GM12878 (cell line): ENCODE measurements around the gene ACTR5. TPM values are rescaled to one million over a fixed set of nuclear protein-coding genes. Genes with fewer than 3 reads are reported as not detected.

Experiments
- ATAC-seq: fragments of 200-7000 bp; cut with Tn5 transposase; 3 replicates; pipeline ENCODE4 v1.9.1; 2020; ENCODE audit warnings: mild to moderate bottlenecking, moderate library complexity
- BruUV-seq: library from RNA; stranded (reverse); fragments of 400-500 nt; replicated peaks from 2 replicates; lab custom pipeline; 2021; lab: Mats Ljungman, UMichigan
- CTCF ChIA-PET: fragments of 300-600 bp; sonication (Branson Sonifier 250); formaldehyde crosslinking; extraction: SDS; loops from one replicate; lab custom pipeline; 2021; ENCODE audit warnings: inconsistent platforms; lab: Yijun Ruan, JAX
- POLR2A ChIA-PET: fragments of 350-600 bp; formaldehyde crosslinking; extraction: SDS; loops from one replicate; lab custom pipeline; 2021; ENCODE audit warnings: inconsistent platforms; lab: Charles Lee
- RAD21 ChIA-PET: fragments of 300-600 bp; sonication (Branson Sonifier 250); formaldehyde crosslinking; loops from one replicate; lab custom pipeline; 2023; ENCODE audit warnings: antibody characterized with exemption; ENCODE audit not compliant: unreplicated experiment; lab: Charles Lee
- SMC1A ChIA-PET: fragments of 300-600 bp; sonication (Branson Sonifier 250); formaldehyde crosslinking; loops from one replicate; lab custom pipeline; 2023; ENCODE audit not compliant: unreplicated experiment, uncharacterized antibody; lab: Charles Lee
- DNase-seq: peaks from one replicate; pipeline ENCODE4 v3.0.0-alpha.2; 2011; ENCODE audit warnings: low read depth, low spot score
- FAIRE-seq: peaks from 3 replicates; lab custom pipeline; 2011; peaks lifted over from hg19 to GRCh38; lab: Jason Lieb, UNC
- H2AFZ ChIP-seq: 2 replicates; pipeline ENCODE4 v1.6.0; 2011; ENCODE audit warnings: low read depth, low read length, control low read depth; ENCODE audit not compliant: control insufficient read depth
- H3K27ac ChIP-seq: 2 replicates; pipeline ENCODE4 v1.5.1; 2011; ENCODE audit warnings: control low read depth; ENCODE audit not compliant: control insufficient read depth, insufficient read depth
- H3K27me3 ChIP-seq, 2 experiments: replicated peaks in 1 of 2; 2 replicates each; pipeline versions ENCODE4 v1.6.0 to v1.6.1; 2011; ENCODE audit warnings: low read length in 1 of 2; ENCODE audit not compliant: control insufficient read depth in 2 of 2, insufficient read depth in 2 of 2
- H3K36me3 ChIP-seq, 2 experiments: 2 replicates each; pipeline ENCODE4 v1.5.1; 2011; ENCODE audit warnings: low read length in 1 of 2; ENCODE audit not compliant: control insufficient read depth in 2 of 2, insufficient read depth in 2 of 2
- H3K4me1 ChIP-seq: 2 replicates; pipeline ENCODE4 v1.6.1; 2011; ENCODE audit warnings: mild to moderate bottlenecking, low read length, moderate library complexity, mixed read lengths; ENCODE audit not compliant: control insufficient read depth, insufficient read depth
- H3K4me2 ChIP-seq: 2 replicates; pipeline ENCODE4 v1.6.0; 2011; ENCODE audit warnings: control low read depth; ENCODE audit not compliant: control insufficient read depth, insufficient read depth
- H3K4me3 ChIP-seq: fragments of 200-600 bp; sonication (generic); 2 replicates; pipeline ENCODE4 v1.5.1; 2016
- H3K79me2 ChIP-seq: 2 replicates; pipeline ENCODE4 v1.6.0; 2011; ENCODE audit warnings: low read length; ENCODE audit not compliant: control insufficient read depth, insufficient read depth
- H3K9ac ChIP-seq: 2 replicates; pipeline ENCODE4 v1.8.0; 2011; ENCODE audit warnings: low read length, control low read depth, mixed read lengths; ENCODE audit not compliant: control insufficient read depth, insufficient read depth
- H3K9me3 ChIP-seq: replicated peaks from 3 replicates; pipeline ENCODE4 v1.5.1; 2011; ENCODE audit warnings: mild to moderate bottlenecking, low read length; ENCODE audit not compliant: control insufficient read depth, insufficient read depth
- H4K20me1 ChIP-seq: 2 replicates; pipeline ENCODE4 v1.6.0; 2011; ENCODE audit not compliant: control insufficient read depth, insufficient read depth
- CREM ChIP-seq: IDR thresholded peaks from 2 replicates; pipeline ENCODE4 v1.6.1; 2014; ENCODE audit warnings: antibody characterized with exemption, low read depth
- EED ChIP-seq: sonication (generic); IDR thresholded peaks from 2 replicates; pipeline ENCODE4 v1.6.1; 2016; ENCODE audit warnings: antibody characterized with exemption, low read depth
- FOXM1 ChIP-seq: IDR thresholded peaks from 2 replicates; pipeline ENCODE4 v1.6.1; 2012; ENCODE audit warnings: low read depth, mild to moderate bottlenecking, inconsistent platforms, low read length, moderate library complexity
- IRF3 ChIP-seq: fragments of 450-650 bp; IDR thresholded peaks from 2 replicates; pipeline ENCODE4 v1.6.1; 2014; ENCODE audit warnings: mild to moderate bottlenecking
- JUND ChIP-seq: IDR thresholded peaks from 2 replicates; pipeline ENCODE4 v1.6.1; 2012; ENCODE audit warnings: low read depth, mild to moderate bottlenecking, low read length, improper control_type of control experiment, moderate library complexity
- MEF2B ChIP-seq: fragments of 450-650 bp; IDR thresholded peaks from 2 replicates; pipeline ENCODE4 v1.6.1; 2018; ENCODE audit warnings: mild to moderate bottlenecking, moderate library complexity; ENCODE audit not compliant: partially characterized antibody, poor library complexity, severe bottlenecking
- RBBP5 ChIP-seq: fragments of 200-600 bp; sonication (generic); conservative IDR thresholded peaks from 2 replicates; pipeline ENCODE4 v1.6.1; 2016
- SPI1 ChIP-seq: IDR thresholded peaks from 2 replicates; pipeline ENCODE4 v1.6.1; 2011; ENCODE audit warnings: low read depth, mild to moderate bottlenecking, low read length, moderate library complexity, borderline replicate concordance; ENCODE audit not compliant: insufficient read depth
- YY1 ChIP-seq: IDR thresholded peaks from 2 replicates; pipeline ENCODE4 v1.6.1; 2011; ENCODE audit warnings: low read depth, mild to moderate bottlenecking, low read length
- ZSCAN29 ChIP-seq: fragments of 450-650 bp; IDR thresholded peaks from 2 replicates; pipeline ENCODE4 v1.6.1; 2017; ENCODE audit warnings: mild to moderate bottlenecking, moderate library complexity
- WGBS: methylation state at CpG from one replicate; pipeline ENCODE4 v1.1.6; 2016; ENCODE audit warnings: low lambda C conversion rate; ENCODE audit not compliant: insufficient replicate concordance, insufficient coverage; ENCODE audit errors: missing lambda C conversion rate; 5-methylcytosine and 5-hydroxymethylcytosine counted together
- in situ Hi-C: fragments of 300-500 bp; cut with MboI; formaldehyde crosslinking; loops from 9 replicates; pipeline ENCODE4 v1.14.3; 2018; ENCODE audit warnings: mixed read lengths
- intact Hi-C: fragments of 100-400 bp; cut with micrococcal nuclease; formaldehyde crosslinking; loops from one replicate; pipeline ENCODE4 v1.14.2; 2022; ENCODE audit not compliant: unreplicated experiment
- polyA plus RNA-seq, 11 experiments: library from polyadenylated mRNA; depleted of rRNA in 4 of 11; unstranded in 6 of 11; stranded (reverse) in 5 of 11; fragments of >200 nt; fragmentation: Nextera tagmentation in 4 of 11; fragmentation: Illumina TruSeq in 1 of 11; extraction: Ambion mirVana in 4 of 11; extraction: Trizol in 1 of 11; gene quantifications; 1 replicate in 1 of 11; 2 replicates in 10 of 11; pipeline versions ENCODE4 v1.2.1 to v1.2.3, GENCODE V29; 2011 to 2016; ENCODE audit warnings: inconsistent platforms in 2 of 11, missing spikeins in 2 of 11, low read depth in 1 of 11
- total RNA-seq, 4 experiments: library from RNA; depleted of rRNA in 3 of 4; stranded (reverse); fragments of >200 nt in 3 of 4; fragmentation: Illumina TruSeq in 1 of 4; extraction: Trizol in 1 of 4; gene quantifications; 2 replicates each; pipeline versions ENCODE4 v1.2.1 to v1.2.3, GENCODE V29; 2013 to 2021
- TF ChIP-seq, protein P1 (sequence below): fragments of 450-650 bp; formaldehyde crosslinking; IDR thresholded peaks from 2 replicates; pipeline ENCODE4 v1.4.0; 2022; ENCODE audit warnings: mild to moderate bottlenecking, moderate library complexity
- TF ChIP-seq, protein P2 (sequence below): fragments of 450-650 bp; IDR thresholded peaks from 2 replicates; pipeline ENCODE4 v1.6.1; 2018; ENCODE audit warnings: mild to moderate bottlenecking, low read depth, moderate library complexity; ENCODE audit not compliant: partially characterized antibody

Gene ACTR5
- total and polyA plus RNA-seq, 10 of the 15 experiments (the other 5 are each of a cell fraction or from before 2014, with no cell fraction given) = 0.52 to 14.7 (median 8.8) TPM

DNA sequence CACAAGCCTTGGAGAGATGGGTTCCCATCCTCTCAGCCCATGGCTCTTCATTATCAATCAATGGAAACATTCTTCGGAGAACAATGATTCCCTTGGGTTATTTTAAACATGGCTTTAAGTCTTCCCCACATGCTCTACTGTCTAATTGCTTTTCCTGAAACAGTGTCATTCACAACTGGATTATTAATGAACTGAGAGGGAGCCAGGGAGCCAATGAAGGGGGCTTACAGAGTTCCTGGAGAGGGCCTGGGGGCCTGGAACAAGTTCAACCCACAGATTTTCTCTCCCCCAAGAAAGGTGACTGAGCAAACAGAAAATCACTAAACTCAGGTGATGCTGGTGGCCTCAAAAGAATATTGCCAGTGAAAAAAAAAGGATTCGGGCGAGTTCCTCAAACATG lies 56.0 kb downstream of the ACTR5 start:
- POLR2A ChIA-PET = interaction anchor here (1.0 to 6.4 kb wide), 4 partner anchors 32 to 89 kb away, joined by 3 to 59 read pairs (median 20); no protein-coding TSS in a partner anchor
- Histone ChIP-seq H3K9ac (peak overlapping the region; percentile 40), H3K27me3 (no peaks in the 10 kb centered on the region), H4K20me1 (no peaks in the 10 kb centered on the region), H3K4me2 (peak overlapping the region; percentile 90), H3K4me1 (peaks cover 19% of the 10 kb centered on the region), H2AFZ (no peak overlapping the region), H3K27ac (peak overlapping the region; percentile 84), H3K36me3 (no peaks in the 10 kb centered on the region; a peak in 2 of 4 replicates), H3K4me3 (no peak overlapping the region), H3K9me3 (no peaks in the 10 kb centered on the region), H3K79me2 (peaks cover 41% of the 10 kb centered on the region)
- WGBS = 96% methylated on average over 3 of the region's 3 CpGs
- RAD21 ChIA-PET = interaction anchor here (2.0 to 7.6 kb wide), 5 partner anchors 37 to 89 kb away, joined by 5 to 167 read pairs (median 98); no protein-coding TSS in a partner anchor
- DNase-seq (no peak), FAIRE-seq (no peak), ATAC-seq (no peak)
- intact Hi-C loops = loop anchor here (2.0 kb wide), 1 partner anchor 39 kb away; no protein-coding TSS in a partner anchor
- CTCF ChIA-PET = interaction anchor here (0.8 to 6.8 kb wide), 6 partner anchors 23 to 91 kb away, joined by 3 to 91 read pairs (median 28); partner anchors contain the start of gene ACTR5
- SMC1A ChIA-PET = interaction anchor here (0.6 to 11.1 kb wide), 8 partner anchors 36 to 1488 kb away, joined by 3 to 187 read pairs (median 10); no protein-coding TSS in a partner anchor
- BruUV-seq = no TSS peak
- TF ChIP-seq, protein P1, sequence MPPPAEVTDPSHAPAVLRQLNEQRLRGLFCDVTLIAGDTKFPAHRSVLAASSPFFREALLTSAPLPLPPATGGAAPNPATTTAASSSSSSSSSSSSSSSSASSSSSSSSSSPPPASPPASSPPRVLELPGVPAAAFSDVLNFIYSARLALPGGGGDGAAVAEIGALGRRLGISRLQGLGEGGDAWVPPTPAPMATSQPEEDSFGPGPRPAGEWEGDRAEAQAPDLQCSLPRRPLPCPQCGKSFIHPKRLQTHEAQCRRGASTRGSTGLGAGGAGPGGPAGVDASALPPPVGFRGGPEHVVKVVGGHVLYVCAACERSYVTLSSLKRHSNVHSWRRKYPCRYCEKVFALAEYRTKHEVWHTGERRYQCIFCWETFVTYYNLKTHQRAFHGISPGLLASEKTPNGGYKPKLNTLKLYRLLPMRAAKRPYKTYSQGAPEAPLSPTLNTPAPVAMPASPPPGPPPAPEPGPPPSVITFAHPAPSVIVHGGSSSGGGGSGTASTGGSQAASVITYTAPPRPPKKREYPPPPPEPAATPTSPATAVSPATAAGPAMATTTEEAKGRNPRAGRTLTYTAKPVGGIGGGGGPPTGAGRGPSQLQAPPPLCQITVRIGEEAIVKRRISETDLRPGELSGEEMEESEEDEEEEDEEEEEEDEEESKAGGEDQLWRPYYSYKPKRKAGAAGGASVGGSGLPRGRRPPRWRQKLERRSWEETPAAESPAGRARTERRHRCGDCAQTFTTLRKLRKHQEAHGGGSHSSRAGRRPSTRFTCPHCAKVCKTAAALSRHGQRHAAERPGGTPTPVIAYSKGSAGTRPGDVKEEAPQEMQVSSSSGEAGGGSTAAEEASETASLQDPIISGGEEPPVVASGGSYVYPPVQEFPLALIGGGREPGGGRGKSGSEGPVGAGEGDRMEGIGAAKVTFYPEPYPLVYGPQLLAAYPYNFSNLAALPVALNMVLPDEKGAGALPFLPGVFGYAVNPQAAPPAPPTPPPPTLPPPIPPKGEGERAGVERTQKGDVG (CRISPR knock-in tag) = no peak
- TF ChIP-seq IRF3 = no peak
- no peak for TF ChIP-seq FOXM1
- no peak for TF ChIP-seq JUND
- TF ChIP-seq YY1 = no peak
- TF ChIP-seq SPI1 = no peak
- TF ChIP-seq EED = no peak
- no peak for TF ChIP-seq CREM
- TF ChIP-seq, protein P2, sequence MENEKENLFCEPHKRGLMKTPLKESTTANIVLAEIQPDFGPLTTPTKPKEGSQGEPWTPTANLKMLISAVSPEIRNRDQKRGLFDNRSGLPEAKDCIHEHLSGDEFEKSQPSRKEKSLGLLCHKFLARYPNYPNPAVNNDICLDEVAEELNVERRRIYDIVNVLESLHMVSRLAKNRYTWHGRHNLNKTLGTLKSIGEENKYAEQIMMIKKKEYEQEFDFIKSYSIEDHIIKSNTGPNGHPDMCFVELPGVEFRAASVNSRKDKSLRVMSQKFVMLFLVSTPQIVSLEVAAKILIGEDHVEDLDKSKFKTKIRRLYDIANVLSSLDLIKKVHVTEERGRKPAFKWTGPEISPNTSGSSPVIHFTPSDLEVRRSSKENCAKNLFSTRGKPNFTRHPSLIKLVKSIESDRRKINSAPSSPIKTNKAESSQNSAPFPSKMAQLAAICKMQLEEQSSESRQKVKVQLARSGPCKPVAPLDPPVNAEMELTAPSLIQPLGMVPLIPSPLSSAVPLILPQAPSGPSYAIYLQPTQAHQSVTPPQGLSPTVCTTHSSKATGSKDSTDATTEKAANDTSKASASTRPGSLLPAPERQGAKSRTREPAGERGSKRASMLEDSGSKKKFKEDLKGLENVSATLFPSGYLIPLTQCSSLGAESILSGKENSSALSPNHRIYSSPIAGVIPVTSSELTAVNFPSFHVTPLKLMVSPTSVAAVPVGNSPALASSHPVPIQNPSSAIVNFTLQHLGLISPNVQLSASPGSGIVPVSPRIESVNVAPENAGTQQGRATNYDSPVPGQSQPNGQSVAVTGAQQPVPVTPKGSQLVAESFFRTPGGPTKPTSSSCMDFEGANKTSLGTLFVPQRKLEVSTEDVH = no peak
- TF ChIP-seq ZSCAN29 = no peak
- TF ChIP-seq RBBP5 = no peak
- no peak for TF ChIP-seq MEF2B
- in situ Hi-C loops = no loop called here
